Activated CD4-positive, alpha-beta T cell treated with anti-CD3 and anti-CD28 coated beads, Interleukin-2, Interleukin-4, amounts not matched to agents 100 ng/mL and 50 ng/mL, durations not matched to agents 16 hours and 8 hours (primary cell): ENCODE measurements around the gene VAPB.
"Not testable (repeated sequence)": the region's sequence is repeated elsewhere in the genome, so short reads cannot be mapped to it uniquely, and the experiment has no call there.

ENCODE experiments used
- DNase-seq: peaks from one replicate; pipeline ENCODE4 v3.0.0-alpha.2; 2020; ENCODE audit warnings: low spot score

VAPB gene

GRCh38 chr20:58388882-58389323, at the start of gene VAPB:
Gene VAPB (plus strand): TSS chr20:58389229. CDS start chr20:58389460, 231 bp downstream.
- DNase-seq = peak; percentile 97

GRCh38 chr20:58339741-58340140, 49.3 kb upstream of the VAPB start:
- DNase-seq = no peak

- no peak for DNase-seq
These were observed 48.9 kb upstream of the VAPB start for GRCh38 chr20:58340151-58340550.

GRCh38 chr20:58340853-58341252, 48.2 kb upstream of the VAPB start:
- no peak for DNase-seq

- DNase-seq = no peak
These were observed 46.7 kb upstream of the VAPB start for GRCh38 chr20:58342104-58342945.

GRCh38 chr20:58344741-58345140, 44.3 kb upstream of the VAPB start:
- no peak for DNase-seq

GRCh38 chr20:58349570-58349969, 39.5 kb upstream of the VAPB start:
- DNase-seq = peak; percentile 8

- DNase-seq = peak; percentile 53
These were observed 36.6 kb upstream of the VAPB start for GRCh38 chr20:58352468-58352867.

- DNase-seq = no peak
These were observed 29.6 kb upstream of the VAPB start for GRCh38 chr20:58359441-58359840.

GRCh38 chr20:58360936-58361335, 28.1 kb upstream of the VAPB start:
- DNase-seq = no peak

GRCh38 chr20:58361481-58362205, 27.4 kb upstream of the VAPB start:
- DNase-seq = no peak

GRCh38 chr20:58362206-58362516, 26.9 kb upstream of the VAPB start:
- no peak for DNase-seq

GRCh38 chr20:58362970-58363369, 26.1 kb upstream of the VAPB start:
- DNase-seq = no peak

- no peak for DNase-seq
These were observed 22.2 kb upstream of the VAPB start for GRCh38 chr20:58366866-58367265.

GRCh38 chr20:58372806-58373205, 16.2 kb upstream of the VAPB start:
- no peak for DNase-seq

- not testable (repeated sequence) for DNase-seq
These were observed 15.7 kb upstream of the VAPB start for GRCh38 chr20:58373296-58373695.

- no peak for DNase-seq
These were observed 14.8 kb upstream of the VAPB start for GRCh38 chr20:58374027-58374850.

GRCh38 chr20:58374906-58375758, 13.9 kb upstream of the VAPB start:
- no peak for DNase-seq

GRCh38 chr20:58375759-58376352, 13.2 kb upstream of the VAPB start:
- DNase-seq = no peak

- DNase-seq = no peak
These were observed 12.0 kb upstream of the VAPB start for GRCh38 chr20:58377017-58377416.

GRCh38 chr20:58377766-58378401, 11.1 kb upstream of the VAPB start:
- no peak for DNase-seq
